GM12874 (cell line): Measurements from ENCODE around the gene PFN4.

ENCODE experiments used
- TF ChIP-seq, protein P1 (sequence below): IDR thresholded peaks from 2 replicates; pipeline ENCODE4 v1.5.1; 2011; ENCODE audit warnings: low read depth, mild to moderate bottlenecking, control low read depth, low read length, moderate library complexity; ENCODE audit not compliant: insufficient read depth

The PFN4 gene

DNA sequence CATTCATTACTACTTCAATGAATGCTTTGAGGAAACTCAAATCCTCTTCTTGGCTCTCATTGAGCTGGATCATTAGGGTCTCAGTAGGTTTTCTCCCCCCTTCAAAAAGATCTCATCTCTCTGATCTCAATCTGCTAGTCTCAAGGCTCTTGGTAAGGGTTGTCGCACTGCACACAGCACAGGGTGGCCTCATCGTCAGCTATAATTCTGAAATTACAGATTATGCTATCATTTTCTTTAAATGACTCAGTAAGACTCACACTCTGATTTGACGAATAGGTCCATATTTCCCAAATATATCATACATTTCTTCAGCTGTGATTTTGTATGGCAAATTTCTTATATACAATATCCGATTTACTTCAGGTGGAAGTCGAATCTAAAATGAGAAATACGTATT is 49.3 kb downstream of the PFN4 start:
- TF ChIP-seq, protein P1, sequence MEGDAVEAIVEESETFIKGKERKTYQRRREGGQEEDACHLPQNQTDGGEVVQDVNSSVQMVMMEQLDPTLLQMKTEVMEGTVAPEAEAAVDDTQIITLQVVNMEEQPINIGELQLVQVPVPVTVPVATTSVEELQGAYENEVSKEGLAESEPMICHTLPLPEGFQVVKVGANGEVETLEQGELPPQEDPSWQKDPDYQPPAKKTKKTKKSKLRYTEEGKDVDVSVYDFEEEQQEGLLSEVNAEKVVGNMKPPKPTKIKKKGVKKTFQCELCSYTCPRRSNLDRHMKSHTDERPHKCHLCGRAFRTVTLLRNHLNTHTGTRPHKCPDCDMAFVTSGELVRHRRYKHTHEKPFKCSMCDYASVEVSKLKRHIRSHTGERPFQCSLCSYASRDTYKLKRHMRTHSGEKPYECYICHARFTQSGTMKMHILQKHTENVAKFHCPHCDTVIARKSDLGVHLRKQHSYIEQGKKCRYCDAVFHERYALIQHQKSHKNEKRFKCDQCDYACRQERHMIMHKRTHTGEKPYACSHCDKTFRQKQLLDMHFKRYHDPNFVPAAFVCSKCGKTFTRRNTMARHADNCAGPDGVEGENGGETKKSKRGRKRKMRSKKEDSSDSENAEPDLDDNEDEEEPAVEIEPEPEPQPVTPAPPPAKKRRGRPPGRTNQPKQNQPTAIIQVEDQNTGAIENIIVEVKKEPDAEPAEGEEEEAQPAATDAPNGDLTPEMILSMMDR: no peak

DNA sequence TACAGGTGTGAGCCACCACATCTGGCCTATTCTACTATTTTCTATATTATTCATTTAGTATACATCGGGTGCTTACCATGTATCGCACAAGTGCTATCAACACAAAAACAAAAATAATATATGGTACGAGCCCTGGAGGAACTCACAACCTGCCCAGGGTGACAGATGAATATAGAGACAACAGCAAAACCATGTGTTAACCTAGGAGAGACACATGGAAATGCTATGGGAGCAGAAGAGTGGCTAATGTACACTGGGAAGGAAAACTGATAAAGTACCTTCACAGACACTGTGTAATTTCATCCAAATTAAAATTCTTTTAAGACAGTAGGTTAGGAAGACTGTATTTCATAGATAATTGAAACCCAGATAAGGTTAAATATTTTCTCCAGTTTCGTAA is 50.9 kb downstream of the PFN4 start:
- TF ChIP-seq, protein P1: no peak

DNA sequence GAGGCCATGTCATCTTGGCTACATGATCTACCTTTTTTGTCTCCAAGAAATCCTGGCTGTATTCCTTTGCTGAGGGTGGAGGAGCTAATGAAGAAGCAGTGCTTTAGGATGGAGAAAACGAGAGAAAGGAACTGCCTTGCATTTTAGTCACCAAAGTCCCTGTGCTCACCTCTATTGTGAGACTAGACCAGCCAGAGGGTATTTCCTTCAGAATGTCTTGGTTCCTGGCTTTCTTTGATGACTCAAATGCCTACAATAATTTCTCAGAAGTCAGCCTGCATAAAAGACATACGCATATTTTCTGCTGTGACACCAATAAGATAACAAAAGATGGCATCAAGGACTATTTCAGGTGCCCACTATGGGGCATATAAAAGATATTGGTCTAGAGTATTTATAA is 57.8 kb downstream of the PFN4 start:
- TF ChIP-seq, protein P1: no peak
